BLaER1 (cell line): ENCODE measurements around the gene OPN5.

Experiments used
- H3K27ac ChIP-seq: shearing (Covaris generic); formaldehyde crosslinking; 2 replicates; pipeline ENCODE4 v1.8.1; 2022
- H3K27me3 ChIP-seq: shearing (Covaris generic); formaldehyde crosslinking; 2 replicates; pipeline ENCODE4 v1.8.1; 2022
- H3K36me3 ChIP-seq: shearing (Covaris generic); formaldehyde crosslinking; 2 replicates; pipeline ENCODE4 v1.8.1; 2022
- H3K4me1 ChIP-seq: shearing (Covaris generic); formaldehyde crosslinking; 2 replicates; pipeline ENCODE4 v1.8.1; 2022
- H3K4me2 ChIP-seq: shearing (Covaris generic); formaldehyde crosslinking; 2 replicates; pipeline ENCODE4 v1.8.1; 2022
- H3K4me3 ChIP-seq: shearing (Covaris generic); formaldehyde crosslinking; 2 replicates; pipeline ENCODE4 v1.8.1; 2022
- H3K9ac ChIP-seq: shearing (Covaris generic); formaldehyde crosslinking; 2 replicates; pipeline ENCODE4 v1.8.1; 2022
- H3K9me3 ChIP-seq: shearing (Covaris generic); formaldehyde crosslinking; 2 replicates; pipeline ENCODE4 v1.8.1; 2022
- H4K20me1 ChIP-seq: shearing (Covaris generic); formaldehyde crosslinking; 2 replicates; pipeline ENCODE4 v1.8.1; 2022
- Cebpa-rat ChIP-seq: shearing (Covaris generic); IDR thresholded peaks from 2 replicates; pipeline ENCODE4 v1.8.1; 2022

The OPN5 gene

DNA sequence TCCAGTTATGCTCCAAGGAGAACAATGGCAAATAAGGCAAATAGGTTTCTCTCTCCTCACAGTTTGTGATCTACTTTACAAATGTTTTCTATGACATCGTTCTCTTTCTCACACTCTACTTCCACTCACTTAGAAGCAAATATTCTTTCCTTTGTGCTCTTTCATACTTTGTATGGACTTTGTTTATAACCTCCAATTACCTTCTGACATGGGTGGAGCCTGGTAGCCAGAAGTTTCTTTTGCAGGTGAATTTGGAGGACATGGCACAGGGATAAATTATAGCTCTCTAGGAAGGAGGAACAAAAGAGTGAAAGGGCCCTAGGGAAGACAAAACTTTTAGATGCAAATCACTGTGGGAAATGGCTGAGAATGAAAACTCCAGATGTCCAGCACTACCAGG is 69.3 kb downstream of the OPN5 start:
- Histone ChIP-seq H3K4me1 (no peaks in the 10 kb centered on the region), H3K9me3 (no peaks in the 10 kb centered on the region), H4K20me1 (no peaks in the 10 kb centered on the region), H3K27me3 (no peaks in the 10 kb centered on the region), H3K9ac (no peak overlapping the region), H3K36me3 (no peaks in the 10 kb centered on the region), H3K4me2 (no peak overlapping the region), H3K27ac (no peak overlapping the region), H3K4me3 (no peak overlapping the region)
- no peak for TF ChIP-seq Cebpa-rat

DNA sequence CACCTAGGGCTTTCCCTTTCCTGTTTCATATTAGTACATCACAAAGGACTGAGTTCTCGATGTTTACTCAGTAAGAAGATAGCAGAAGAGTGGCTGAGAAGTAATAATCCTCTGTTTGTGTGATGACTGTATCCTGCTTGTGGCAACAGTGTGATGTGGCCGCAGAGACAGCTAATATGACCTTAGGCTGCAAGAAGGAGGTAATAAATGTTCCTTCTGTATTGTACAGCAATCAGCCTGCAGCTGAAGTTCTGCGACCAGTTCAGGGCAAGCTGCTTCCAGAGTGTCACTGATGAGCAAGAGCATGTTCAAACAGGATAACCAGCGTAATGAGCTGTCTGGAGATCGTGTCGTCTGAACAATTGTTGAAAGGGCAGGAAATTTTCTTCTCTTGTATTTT is 70.9 kb downstream of the OPN5 start:
- no peaks in the 10 kb centered on the region for H4K20me1 ChIP-seq
- no peaks in the 10 kb centered on the region for H3K27me3 ChIP-seq
- no peak overlapping the region for H3K9ac ChIP-seq
- H3K4me1 ChIP-seq, result no peaks in the 10 kb centered on the region
- H3K4me3 ChIP-seq, result no peak overlapping the region
- no peaks in the 10 kb centered on the region for H3K9me3 ChIP-seq
- TF ChIP-seq Cebpa-rat, result no peak
- H3K27ac ChIP-seq, result no peak overlapping the region
- no peaks in the 10 kb centered on the region for H3K36me3 ChIP-seq
- no peak overlapping the region for H3K4me2 ChIP-seq

DNA sequence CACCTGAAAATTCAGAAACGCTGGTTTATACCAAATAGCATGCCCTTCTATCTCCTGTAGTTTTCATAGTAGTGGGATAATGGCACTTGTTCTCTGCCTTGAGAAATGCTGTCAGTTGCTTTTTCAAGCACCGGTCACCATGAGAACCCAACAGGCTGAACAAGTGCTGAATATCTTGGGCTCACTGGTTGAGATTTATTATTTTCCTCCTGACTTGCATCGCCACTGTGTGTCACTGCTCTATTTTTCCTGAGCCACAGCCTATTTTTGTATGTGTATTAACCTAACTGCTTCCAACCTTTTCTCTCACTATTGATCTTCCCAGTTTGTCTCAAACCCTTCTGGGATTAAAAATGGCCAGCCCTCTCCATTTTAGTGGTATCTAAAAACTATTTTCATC is 71.9 kb downstream of the OPN5 start:
- no peak overlapping the region for H3K4me2 ChIP-seq
- H3K27me3 ChIP-seq, result no peaks in the 10 kb centered on the region
- no peak overlapping the region for H3K27ac ChIP-seq
- no peaks in the 10 kb centered on the region for H3K4me1 ChIP-seq
- no peaks in the 10 kb centered on the region for H4K20me1 ChIP-seq
- no peaks in the 10 kb centered on the region for H3K9me3 ChIP-seq
- H3K9ac ChIP-seq, result no peak overlapping the region
- H3K4me3 ChIP-seq, result no peak overlapping the region
- no peaks in the 10 kb centered on the region for H3K36me3 ChIP-seq
- no peak for TF ChIP-seq Cebpa-rat

DNA sequence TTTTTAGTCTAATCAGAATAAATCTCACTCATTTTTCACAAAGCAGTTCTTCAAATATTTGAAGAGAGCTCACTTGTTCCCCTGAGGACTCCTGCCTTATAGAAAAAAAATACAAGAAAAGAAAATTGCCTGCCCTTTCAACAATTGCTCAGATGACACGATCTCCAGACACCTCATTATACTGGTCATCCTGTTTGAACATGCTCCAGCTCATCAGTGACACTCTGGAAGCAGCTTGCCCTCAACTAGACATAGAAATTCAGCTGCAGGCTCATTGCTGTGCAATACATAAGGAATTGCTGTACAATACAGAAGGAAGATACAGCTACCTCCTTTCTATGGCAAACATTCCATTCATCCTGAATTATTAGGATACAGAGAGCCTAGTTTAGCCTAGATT is 73.1 kb downstream of the OPN5 start:
- Histone ChIP-seq H3K4me1 (no peaks in the 10 kb centered on the region), H4K20me1 (no peaks in the 10 kb centered on the region), H3K9ac (no peak overlapping the region), H3K27ac (no peak overlapping the region), H3K9me3 (no peaks in the 10 kb centered on the region), H3K36me3 (no peaks in the 10 kb centered on the region), H3K27me3 (no peaks in the 10 kb centered on the region), H3K4me3 (no peak overlapping the region), H3K4me2 (no peak overlapping the region)
- TF ChIP-seq Cebpa-rat, result no peak

GRCh38 chr6:47859175-47859574 is 77.3 kb downstream of the OPN5 start:
- H3K27me3 ChIP-seq, result no peaks in the 10 kb centered on the region
- no peak for TF ChIP-seq Cebpa-rat

DNA sequence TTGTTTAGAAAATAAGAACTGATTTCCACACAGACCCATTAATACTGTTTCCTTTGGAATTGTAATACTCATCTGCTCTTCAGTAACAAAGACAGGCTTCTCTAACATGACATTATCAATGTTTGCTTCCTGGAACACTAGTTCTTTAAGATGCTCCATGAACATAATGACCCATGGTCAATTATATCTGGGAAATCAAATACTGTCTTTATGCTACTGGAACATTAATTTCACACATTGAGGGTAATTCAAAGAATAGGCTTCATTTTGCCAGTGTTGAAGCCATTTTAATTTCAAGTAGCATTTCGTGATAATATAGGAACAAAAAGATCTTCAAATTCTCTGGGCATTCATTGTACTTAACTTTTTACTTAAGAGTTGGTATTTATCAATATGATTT is 80.9 kb downstream of the OPN5 start:
- peaks cover 5% of the 10 kb centered on the region; the same call in 1 of the 2 replicates for H3K4me1 ChIP-seq
- H3K4me2 ChIP-seq, result no peak overlapping the region
- H3K27me3 ChIP-seq, result no peaks in the 10 kb centered on the region
- no peaks in the 10 kb centered on the region for H3K9me3 ChIP-seq
- H3K4me3 ChIP-seq, result no peak overlapping the region
- no peak for TF ChIP-seq Cebpa-rat
- H4K20me1 ChIP-seq, result no peaks in the 10 kb centered on the region
- no peak overlapping the region for H3K27ac ChIP-seq
- H3K9ac ChIP-seq, result no peak overlapping the region
- H3K36me3 ChIP-seq, result no peaks in the 10 kb centered on the region

More at GRCh38 chr6:47859175-47859574, 77.3 kb downstream of the OPN5 start:
- H3K4me2 ChIP-seq, result no peak overlapping the region
- H4K20me1 ChIP-seq, result no peaks in the 10 kb centered on the region
- H3K4me1 ChIP-seq, result no peaks in the 10 kb centered on the region
- no peak overlapping the region for H3K4me3 ChIP-seq
- H3K9ac ChIP-seq, result no peak overlapping the region
- H3K36me3 ChIP-seq, result no peaks in the 10 kb centered on the region
- no peaks in the 10 kb centered on the region for H3K9me3 ChIP-seq
- H3K27ac ChIP-seq, result no peak overlapping the region

GRCh38 chr6:47865206-47865605 is 83.4 kb downstream of the OPN5 start:
- Histone ChIP-seq H3K4me1 (peaks cover 5% of the 10 kb centered on the region; the same call in 1 of the 2 replicates), H4K20me1 (no peaks in the 10 kb centered on the region), H3K9ac (no peak overlapping the region), H3K4me2 (no peak overlapping the region), H3K27me3 (no peaks in the 10 kb centered on the region), H3K36me3 (no peaks in the 10 kb centered on the region), H3K27ac (no peak overlapping the region), H3K4me3 (no peak overlapping the region), H3K9me3 (no peaks in the 10 kb centered on the region)
- no peak for TF ChIP-seq Cebpa-rat

DNA sequence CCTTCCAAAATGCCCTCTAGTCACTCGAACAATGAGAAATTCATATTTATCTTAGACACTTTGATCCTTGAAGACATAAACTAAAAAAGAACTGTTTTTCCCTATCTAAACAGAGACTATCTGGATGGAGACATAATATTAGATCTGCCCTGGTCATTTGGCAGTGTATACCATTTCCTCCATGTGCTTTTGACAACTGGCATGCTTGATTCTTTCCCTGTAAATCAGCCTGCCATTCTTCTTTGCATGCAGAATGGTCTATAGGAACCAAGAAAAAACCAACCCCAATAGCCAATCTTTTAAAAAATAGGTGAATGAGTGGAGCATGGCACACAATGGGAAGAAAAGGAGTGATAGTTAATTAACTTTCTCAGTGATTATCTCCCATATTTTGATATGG is 93.8 kb downstream of the OPN5 start:
- H4K20me1 ChIP-seq, result no peaks in the 10 kb centered on the region
- no peak overlapping the region for H3K4me2 ChIP-seq
- no peaks in the 10 kb centered on the region for H3K27me3 ChIP-seq
- H3K9me3 ChIP-seq, result no peaks in the 10 kb centered on the region
- H3K27ac ChIP-seq, result no peak overlapping the region
- H3K36me3 ChIP-seq, result no peaks in the 10 kb centered on the region
- no peak overlapping the region for H3K4me3 ChIP-seq
- no peak for TF ChIP-seq Cebpa-rat
- H3K9ac ChIP-seq, result no peak overlapping the region
- no peaks in the 10 kb centered on the region for H3K4me1 ChIP-seq
